ENCODE measurements around the gene ANKRD11.
"Not testable (repeated sequence)": the region's sequence is repeated elsewhere in the genome, so short reads cannot be mapped to it uniquely, and the experiment has no call there.

Gene ANKRD11

DNA sequence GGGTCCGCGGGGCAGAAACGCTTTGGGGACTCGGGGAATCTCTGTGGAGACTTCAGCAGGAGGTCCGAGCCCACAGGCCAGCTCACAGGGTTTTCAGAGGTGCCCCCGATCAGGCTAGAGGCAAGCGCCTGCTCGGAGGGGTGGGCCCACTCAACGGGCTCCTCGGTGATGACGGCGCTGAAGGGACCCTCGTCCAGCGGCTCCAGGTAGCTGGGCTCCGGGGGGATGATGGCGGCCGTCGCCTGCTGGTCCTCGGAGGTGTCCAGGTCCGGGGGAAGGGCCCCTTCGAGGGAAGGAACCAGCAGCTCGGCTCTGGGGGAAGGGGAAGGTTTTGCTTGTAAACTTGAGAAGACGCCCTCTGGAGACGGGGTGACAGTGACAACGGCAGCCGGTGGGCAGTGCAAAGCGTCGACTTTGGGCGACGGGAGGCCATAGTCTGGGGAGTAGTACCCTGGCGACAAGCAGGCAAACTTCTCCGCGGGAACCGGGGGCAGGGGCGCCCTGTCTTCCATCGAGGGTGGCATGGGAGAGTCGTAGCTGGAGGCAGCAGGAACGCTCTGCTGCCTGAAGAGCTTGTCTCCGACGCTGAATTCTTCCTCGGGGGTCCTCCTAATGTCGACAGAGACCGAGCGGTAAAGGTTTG lies 209.7 kb downstream of the ANKRD11 start:
- no peak for DNase-seq (ENCODE audit: low read depth)

DNA sequence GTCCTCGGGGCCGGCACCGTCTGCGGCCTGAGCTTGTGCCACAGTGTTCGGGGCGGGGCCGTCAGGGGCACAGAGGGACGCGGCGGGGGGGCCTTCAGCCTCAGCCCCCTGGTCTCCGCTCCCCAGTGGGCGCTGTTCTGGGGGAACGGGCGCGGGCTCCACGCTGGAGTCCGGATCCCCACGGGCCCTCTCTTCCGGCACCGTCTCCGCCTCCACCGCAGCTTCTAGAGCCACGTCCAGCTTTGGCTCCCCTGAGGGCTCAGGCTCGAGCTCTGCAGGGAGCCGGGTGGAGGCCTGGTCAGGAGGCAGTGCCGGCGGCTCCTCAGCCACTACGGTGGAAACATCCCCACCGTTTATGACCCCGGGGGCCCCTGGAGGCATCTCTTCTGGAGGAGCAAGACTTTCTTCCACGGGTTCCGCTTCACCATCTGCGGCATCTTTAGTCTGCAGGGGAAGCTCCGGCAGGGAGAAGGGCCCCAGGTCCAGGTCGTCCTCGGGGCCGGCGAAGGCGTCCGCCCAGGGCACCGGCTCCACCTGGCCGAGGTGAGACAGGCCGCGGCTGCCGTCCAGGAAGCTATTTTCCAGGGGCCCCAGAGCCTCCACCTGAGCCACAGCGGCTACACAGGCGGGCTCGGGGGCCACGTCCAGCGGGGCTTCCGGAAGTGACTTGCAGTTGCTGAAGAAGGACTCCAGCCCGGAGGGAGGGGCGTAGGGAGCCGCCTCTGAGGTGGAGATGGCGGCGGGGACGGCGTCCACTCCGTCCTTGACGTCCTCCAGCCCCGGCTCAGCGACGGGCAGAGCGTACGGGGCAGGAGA lies 210.5 kb downstream of the ANKRD11 start:
- no peak for DNase-seq (ENCODE audit: low read depth)

DNA sequence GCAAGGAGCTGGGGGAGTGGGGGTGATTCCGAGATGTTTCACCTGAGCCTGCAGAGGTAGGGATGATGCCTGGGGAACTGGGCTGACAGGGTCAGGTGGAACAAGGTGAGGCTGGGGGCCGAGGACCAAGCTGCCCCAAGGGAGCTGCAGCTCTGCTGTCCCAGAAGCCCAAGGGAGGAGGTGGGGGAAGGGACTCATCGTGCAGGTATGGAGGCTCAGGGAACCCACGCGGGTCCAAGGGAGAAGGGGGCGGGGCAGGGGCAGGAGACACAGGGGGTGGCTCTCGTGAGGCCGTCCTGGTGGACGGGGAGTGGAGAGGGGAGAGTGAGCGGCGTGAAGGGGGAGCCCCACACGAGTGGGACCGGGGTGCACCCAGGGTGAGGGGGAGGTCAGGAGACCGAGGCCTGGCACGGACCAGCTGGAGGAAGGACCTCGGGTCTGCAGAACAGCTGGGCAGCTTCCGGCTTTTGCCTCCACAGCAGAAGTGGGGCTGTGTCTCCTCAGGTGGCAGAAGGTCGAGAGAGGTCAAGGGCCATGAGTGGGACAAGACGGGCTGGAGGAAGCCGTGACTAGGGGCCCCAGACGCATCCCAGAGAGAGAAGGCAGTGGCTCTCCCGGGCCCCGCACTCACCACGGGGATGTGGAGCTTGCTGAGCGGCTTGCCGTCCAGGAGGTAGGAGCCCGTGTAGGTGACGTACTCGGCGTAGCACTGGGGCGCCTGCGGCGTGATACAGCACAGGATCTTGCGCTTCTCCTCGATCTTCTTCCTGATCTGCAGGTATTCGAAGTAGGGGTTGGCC lies 211.7 kb downstream of the ANKRD11 start:
- DNase-seq (ENCODE audit: low read depth) = no peak

DNA sequence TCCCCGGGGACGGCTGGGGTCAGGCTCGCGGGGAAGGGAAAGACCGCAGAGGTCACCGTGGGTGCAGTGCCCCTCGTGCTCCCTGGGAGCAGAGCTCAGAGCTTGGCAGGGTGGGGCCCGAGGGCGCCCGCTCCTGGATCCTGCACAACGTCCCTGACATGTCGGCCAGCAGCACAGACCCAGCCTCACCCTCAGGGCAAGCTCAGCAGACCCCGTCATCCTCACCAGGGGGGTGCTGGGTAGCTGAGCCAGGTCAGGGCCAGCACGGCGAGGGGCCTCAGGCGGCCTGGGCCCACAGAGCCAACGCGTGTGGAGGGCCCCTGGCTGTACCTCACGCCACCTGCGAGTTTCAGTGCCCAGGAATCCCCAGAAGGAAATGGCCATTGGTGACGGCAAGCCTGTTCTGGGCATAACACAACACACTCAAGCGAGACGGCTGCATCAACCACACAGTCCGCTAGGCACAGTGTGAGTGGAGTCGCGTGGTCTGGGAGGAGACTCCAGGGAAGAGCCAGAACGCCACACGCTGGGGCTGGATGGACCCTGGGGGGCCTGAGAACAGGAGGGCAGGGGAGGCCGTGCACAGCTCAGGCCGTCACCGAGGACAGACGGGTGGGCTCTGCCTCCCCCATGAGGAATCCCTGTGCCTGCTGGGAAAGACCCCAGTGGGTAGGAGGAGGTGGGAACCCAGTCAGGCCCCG lies 212.6 kb downstream of the ANKRD11 start:
- DNase-seq (ENCODE audit: low read depth) = no peak

DNA sequence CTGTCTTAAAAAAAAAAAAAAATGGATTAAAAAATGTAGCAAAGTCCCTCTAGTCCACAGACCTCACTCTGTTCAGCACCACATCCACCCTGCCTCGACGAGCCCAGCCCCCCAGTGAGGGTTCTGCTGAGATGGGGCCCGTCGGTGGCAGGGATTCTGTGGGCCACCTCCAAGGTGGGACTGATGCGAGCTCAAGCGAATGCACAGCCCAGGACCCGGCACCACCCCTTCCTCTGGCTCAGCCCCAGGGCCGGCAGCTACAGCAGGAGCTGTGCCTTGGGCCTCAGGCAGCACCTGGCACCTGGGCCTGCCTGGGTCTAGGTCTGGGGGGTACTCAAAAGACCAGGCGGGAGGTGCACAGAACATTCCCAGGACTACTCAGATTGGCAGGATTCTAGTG lies 213.3 kb downstream of the ANKRD11 start:
- DNase-seq (ENCODE audit: low read depth) = no peak

DNA sequence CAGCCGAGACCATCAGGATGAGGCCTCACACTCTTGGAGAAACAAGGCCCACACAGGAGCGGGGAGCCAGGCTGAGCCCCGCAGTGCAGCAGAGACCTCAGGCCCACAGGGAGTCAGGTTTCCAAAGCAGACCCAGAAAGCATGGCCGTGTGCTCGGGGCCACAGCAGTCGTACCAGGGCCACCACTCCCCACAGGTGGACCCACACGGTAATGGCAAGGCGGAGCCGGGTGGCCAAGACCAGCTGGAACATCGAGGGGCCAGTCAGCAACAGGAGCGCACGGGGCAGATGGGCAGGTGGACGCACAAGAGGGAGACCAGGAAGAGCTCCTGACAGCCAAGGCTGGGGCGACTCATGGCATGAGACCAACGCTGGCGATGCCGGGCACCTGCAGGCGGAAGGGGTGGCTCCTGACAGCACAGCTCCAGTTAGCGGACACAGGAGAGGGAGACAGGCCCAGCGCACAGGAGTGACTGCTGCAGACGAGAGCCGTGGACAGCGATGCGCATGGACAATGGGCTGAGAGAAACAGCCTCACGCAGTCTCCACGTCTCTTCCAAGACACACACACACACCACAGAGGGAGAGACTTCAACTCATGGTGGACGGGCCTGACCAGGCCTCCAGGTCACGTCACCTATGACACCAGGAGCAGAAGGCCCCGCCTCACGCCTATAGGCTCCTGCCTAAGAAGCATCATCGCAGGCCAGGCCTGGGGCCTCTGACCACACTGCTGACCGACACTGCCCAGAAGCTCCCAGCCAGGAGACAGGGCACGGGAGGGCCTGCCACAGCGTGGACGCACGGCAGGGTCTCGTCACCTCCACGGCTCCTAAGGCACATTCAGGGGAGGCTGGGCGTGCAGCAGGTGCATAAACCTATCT lies 214.3 kb downstream of the ANKRD11 start:
- DNase-seq (ENCODE audit: low read depth) = no peak

DNA sequence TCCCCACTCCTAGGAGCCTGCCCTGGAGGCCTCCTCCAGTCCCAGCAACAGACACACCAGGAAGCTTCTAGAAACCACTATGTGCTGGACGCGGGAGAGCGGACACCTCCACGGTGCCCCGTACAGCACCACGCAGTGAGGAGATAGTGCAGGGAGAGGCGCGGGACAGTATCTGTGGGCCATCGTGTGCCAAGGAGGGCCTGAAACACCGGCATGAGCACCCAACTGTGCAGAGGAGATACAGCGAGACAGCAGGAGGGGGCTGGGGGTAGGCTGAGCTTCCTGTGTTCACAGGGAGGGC lies 215.1 kb downstream of the ANKRD11 start:
- no peak for DNase-seq (ENCODE audit: low read depth)

DNA sequence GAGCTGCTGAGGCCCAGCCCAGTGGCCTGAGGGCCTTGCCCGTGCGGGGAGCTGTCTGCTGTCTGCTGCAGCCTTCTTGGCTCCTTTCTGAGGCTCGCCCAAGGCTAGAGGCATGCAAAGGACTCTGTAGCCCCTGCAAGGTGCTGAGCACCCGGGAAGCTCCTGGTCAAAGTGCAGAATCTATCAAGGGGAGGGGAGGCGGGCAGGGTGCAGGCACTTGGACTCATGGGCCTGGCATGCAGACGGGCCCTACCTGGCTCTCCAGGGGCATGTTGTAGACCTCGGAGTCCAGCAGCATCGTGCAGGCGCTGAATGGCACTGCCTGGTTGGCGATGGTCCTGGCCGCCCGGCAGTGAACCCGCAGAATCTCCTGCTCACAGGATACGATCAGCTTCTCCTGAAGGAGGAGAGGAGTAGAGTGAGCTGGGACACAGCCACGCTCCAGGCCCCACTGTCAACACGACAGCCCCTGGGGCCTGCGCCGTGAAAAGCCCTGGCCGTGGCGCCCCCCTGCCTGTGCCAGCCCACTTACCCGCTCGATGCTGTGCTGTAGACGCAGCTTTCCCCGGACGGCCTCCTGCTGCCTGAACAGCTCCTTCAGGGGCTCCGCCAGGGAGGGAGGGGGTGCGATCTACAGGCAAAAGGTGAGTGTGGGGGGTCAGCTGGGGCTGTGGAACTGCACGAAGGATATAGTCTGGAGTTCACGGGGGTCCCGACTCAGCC lies 215.6 kb downstream of the ANKRD11 start:
- DNase-seq (ENCODE audit: low read depth) = no peak

DNA sequence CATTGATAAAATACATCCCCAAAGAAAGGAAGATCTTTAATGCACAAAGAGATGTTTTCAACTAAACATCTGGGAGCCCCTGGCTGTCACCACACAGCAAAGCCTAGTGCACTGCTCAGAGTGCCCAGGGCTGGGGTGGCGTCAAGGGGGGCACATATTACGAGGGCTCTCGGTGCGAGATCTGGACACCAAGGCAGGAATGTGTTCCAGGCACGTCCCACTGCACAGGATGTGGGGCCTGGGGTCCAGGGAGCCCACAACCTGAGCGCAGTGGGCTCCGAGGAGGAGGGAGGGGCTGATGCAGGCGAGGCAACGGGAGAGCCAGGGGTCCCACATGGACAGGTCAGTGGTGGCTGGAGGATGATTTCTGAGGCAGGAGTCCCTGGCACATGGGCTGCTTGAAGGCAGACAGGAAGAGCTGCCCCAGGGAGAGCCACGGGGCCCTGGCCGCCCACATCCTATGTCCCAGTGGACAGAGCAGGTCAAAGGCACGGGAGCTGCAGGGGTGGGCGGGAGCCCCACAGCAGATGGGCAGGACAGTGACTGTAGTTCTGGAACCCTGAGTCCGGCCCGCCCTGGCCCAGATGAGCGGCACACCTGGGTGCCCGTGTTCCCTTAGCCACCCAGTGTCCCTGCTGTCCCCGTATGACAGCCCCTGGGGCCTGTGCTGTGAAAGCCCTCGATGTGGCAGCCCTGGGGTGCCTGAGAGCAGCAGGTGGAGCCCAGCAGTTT lies 216.5 kb downstream of the ANKRD11 start:
- DNase-seq (ENCODE audit: low read depth) = no peak

DNA sequence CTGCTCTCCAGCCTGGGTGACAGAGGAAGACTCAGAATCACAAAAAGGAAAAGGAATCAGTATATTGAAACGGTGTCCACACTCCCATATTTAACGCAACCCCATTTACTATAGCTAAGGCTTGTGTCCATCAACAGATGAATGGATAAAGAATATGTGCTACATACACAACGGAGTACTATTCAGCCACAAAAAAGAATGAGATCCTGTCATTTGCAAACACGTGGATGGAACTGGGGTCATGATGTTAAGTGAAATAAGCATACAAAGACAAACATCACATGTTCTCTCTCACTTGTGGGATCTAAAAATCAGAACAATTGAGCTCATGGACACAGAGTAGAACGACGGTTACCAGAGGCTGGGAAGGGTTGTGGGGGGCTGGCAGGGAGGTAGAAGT lies 217.7 kb downstream of the ANKRD11 start:
- no peak for DNase-seq (ENCODE audit: low read depth)

DNA sequence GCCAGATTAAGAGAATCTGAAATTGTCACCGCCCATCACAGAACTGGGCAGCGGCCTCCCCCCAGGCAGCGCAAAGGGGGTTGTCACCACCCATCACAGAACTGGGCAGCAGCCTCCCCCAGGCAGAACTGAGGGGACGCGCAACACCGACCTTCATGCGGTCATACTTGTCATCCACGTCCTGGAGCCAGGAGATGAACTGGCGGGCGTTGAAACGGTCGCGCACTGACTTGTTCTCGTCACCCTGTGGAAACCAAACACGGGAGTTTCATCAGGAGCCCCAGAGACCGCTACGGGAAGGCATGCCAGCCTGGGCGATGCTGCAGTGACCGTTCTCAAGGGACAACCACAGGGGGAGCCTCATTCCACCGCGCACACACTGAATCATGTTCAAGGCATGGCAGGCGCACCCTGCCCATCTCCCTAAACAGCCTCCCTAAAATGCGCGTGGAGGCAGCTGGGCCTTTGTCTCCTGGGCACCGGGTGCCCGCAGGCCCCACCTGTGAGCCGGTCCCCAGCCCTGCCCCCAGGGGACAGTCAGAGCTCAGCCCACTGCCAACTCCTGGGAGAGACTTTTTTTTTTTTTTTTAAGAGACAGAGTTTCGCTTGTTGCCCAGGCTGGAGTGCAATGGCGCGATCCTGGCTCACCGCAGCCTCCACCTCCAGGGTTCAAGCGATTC lies 219.6 kb downstream of the ANKRD11 start:
- no peak for DNase-seq (ENCODE audit: low read depth)

DNA sequence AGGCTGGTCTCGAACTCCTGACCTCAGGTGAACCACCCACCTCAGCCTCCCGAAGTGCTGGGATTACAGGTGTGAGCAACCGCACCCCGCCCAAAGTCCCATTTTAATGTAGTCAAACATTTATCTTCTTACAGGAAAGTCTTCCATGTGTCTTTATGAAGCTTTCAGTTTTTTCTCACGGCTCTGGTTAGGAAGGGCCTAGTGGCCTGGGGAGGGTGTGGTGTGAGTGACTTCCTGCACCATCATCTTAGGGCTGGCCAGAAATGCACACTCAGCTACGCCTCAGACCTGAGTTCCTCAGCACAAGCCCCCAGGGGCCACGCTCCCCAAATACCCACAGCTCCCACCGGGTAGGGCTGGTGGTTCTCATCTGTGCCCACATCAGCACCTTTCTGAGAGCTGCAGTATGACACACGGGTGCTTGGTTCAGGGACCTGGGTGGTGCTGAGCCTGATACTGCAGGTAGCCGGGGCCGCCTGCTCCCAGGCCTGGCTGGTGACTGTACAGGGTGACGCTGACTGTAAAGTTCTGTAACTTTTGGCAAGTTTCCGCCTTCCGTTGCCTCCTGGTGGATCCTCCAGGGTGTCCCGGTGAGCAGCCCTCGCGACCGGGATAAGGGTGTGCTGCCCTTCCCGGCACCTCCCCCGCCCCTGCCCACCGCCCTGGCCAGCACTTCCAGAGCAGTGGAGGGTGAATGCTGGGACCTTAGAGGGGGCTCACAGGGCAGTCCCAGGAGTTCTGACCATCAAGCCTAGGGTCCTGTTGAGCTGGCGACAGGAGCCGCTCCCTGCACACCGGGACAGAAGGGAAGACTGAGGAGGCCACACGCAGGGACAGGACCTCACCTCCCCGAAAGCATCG lies 220.3 kb downstream of the ANKRD11 start:
- no peak for DNase-seq (ENCODE audit: low read depth)

DNA sequence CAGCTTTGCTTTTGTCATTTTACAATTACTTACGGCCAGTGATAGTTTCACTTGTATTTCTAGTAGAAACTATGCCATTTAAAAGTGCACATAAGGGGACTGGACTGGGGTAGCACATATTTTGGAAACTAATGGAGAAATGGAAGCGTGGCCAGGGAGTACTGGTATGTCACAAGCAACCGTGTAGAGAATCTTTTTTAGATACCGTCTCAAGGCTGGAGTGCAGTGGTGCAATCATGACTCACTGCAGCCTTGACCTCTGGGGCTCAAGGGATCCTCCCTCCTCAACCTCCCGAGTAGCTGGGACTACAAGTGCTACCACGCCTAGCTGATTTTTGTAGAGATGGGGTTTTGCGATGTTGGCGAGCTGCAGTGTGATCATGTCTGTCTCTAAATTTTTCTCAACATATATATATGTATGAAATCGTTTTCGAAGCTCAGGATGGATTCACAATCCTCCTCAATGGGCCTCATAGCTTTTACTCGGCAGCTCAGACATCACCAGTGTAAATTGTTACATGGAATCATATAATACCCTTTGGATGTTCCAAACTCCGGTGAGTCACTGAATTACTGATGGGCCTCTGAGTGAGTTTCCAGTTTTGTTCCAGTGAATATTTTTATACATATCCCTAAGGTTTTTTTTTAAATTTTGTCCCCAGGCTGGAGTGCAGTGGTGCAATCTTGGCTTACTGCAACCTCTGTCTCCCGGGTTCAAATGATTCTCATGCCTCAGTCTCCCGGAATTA lies 221.2 kb downstream of the ANKRD11 start:
- DNase-seq (ENCODE audit: low read depth) = peak; percentile 72

DNA sequence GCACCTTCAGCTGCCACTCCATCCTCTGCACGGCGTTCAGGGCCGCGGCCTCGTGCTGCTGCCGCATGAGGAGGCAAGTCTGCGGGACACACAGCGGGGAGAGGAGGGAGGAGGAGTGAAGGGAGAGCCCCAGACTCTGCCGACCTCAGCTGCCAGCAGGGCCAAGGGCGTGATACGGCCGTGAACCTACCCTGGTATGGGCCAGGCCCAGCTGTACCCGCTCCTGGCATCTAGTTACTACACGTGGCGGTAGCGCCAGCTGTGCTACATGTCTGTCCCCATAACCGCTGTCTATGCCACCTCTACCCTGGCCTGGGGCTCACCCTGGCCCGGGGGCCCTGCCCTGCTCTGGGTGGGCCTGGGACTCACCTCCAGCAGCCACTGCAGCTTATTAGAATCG lies 221.8 kb downstream of the ANKRD11 start:
- no peak for DNase-seq (ENCODE audit: low read depth)

DNA sequence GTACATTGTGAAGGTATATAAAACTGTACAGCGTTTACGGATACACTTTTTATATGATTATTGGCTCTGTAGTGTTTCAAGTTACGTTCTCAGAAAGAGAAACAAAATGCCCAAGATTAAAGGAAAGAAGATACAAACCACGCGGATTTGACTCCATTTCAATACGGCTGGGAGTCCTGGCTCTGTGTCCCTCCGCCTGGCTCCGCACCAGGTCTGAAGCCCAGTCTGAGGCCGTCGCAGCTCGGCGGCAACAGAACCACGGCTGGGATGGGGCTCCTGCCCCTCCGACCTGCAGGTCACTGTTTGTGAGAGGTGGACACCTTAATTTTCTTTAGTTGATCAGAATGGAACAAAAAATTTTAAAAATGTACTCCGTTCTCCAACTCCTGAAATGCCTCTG lies 222.6 kb downstream of the ANKRD11 start:
- DNase-seq (ENCODE audit: low read depth) = not testable (repeated sequence)

DNA sequence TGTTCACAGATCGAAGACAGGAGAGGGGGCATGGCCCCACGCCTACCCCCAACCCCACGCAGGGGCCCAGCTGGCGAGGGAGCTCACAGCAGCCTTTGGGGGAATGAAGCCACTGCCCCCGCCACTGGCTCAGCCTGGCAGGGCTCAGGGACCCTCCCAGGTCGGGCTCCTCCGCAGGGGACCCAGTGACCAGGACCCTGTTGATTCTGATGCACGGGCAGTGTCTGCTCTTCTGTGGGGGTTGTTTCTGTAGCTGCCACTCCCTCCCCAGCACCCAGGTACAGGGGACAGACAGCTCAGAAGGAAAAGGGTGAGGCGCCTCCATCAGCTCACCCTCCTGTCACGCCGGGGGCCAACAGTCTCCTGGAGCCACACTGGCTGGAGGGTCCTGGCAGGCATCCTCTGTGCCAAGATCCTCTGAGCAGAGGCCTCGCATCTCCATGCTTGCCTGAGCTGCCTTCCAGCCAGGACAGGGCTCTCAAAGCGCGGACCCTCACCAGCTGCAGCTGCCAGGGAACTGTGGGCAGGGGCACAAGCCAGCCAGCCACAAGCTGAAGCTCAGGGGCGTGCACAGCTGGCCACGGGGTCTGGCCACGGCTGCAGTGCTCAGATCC lies 223.7 kb downstream of the ANKRD11 start:
- DNase-seq (ENCODE audit: low read depth) = no peak

DNA sequence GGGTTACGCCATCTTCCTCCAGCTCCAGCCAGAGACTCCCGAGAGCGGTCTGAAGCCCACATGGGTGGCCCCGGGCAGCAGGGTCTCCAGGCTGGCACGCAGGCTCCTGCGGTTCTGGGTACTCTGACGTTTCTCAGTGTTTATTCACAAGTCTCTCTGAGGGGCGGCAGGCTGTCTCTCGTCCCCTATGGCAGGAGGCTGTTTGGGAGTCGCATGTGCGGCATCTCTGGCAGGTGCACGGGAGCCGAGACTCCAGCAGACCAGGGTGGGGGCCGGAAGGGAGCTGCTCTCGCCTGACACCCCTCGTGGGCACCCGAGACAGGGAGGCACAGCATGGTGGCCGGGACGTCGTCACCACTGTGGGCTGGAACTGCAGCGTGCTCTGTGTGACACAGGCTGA lies 224.7 kb downstream of the ANKRD11 start:
- DNase-seq (ENCODE audit: low read depth) = no peak

All from iris pigment epithelial cell (primary cell).